HG02763 (cell line): ENCODE measurements around the gene DEFB113.
"Not testable (repeated sequence)": the region's sequence is repeated elsewhere in the genome, so short reads cannot be mapped to it uniquely, and the experiment has no call there.

Experiments
- ATAC-seq: cut with Tn5 transposase; IDR thresholded peaks from one replicate; pipeline ENCODE4 v1.9.1; 2021; ENCODE audit warnings: mild to moderate bottlenecking, moderate library complexity; ENCODE audit not compliant: unreplicated experiment

DEFB113 gene

DNA sequence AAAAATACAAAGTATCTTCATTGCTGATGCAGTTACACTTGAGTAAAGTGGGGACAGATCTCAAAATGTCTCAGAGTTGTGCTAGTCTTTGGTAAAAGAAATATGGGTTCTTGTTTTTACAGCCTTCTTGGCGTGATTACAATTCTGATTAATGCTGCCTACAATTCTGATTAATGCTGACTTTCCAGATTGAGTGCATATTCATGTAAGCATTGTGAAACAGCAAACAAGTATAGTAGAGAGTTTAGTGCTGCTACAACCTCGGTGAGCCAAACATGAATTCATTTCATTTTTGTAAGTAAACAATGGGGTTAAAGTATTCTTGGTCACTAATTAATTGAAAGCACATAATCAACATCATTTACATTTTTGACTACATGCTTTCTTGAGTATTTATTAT is at the start of gene DEFB113:
Gene DEFB113 (minus strand): TSS at position 21 of the 400 bp plus-strand sequence. CDS start 0 bp downstream, at position 21.
- no peak for ATAC-seq

DNA sequence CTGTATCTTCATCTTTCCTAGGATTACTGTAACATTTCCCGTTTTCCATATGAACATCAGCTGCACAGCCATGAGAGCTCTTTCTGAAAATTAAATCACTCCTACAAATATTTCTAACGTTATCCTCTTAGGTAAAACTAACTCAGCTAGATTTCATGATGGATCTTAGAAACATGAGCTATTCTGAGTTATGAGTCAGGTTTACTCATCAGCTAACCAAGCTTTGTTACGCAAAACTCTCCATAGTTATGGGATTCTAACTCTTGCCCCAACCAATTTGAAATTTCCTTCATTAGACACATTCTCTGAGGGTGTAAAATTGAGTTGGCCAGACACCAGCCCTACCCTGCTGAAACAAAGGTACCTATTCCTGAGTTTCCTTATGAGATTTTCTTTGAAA is 38.4 kb upstream of the DEFB113 start:
- ATAC-seq, result no peak

- ATAC-seq, result no peak
These were observed 33.7 kb upstream of the DEFB113 start for GRCh38 chr6:50003139-50003538.

GRCh38 chr6:49995278-49995677 is 25.9 kb upstream of the DEFB113 start:
- no peak for ATAC-seq

GRCh38 chr6:49988900-49989299 is 19.5 kb upstream of the DEFB113 start:
- ATAC-seq, result no peak

- no peak for ATAC-seq
These were observed 18.3 kb upstream of the DEFB113 start for GRCh38 chr6:49987749-49988148.

- no peak for ATAC-seq
These were observed 17.1 kb upstream of the DEFB113 start for GRCh38 chr6:49986551-49986950.

DNA sequence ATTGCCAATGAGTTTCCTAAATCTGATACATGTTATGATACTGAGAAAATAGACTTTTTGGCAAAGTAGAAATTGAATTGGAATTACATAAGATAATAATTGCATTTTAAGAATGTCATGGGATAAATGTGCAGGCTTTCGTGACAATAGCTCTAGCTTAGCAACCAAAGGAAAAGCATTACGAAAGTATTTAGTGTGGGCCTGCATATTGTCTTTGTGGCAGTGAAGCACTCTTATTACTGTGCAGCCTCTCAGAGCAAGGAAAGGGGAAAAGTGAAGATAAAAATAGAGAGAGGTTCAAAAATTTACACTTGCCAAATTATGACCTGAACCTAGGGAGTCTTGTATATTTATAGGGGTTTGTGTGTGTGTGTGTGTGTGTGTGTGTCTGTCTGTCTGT is 12.6 kb upstream of the DEFB113 start:
- ATAC-seq, result no peak

DNA sequence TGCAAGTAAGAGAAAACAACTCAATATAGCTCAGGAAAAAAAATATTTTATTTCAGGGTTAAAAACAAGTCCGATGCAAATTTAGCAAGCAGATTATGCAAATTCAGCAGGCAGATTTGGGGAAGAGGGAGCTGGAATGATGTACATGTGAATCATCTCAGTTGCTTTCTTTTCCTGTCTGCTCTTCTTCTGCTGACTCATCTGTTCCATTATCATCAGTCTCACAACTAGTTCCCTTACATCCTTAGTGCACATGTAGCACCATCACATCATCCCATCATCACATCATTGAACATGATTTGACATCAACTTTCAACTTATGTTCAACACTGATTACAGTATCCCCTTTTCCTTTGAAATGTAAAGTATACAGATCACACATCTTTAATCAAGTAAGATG is 11.5 kb upstream of the DEFB113 start:
- peak; percentile 37 for ATAC-seq

DNA sequence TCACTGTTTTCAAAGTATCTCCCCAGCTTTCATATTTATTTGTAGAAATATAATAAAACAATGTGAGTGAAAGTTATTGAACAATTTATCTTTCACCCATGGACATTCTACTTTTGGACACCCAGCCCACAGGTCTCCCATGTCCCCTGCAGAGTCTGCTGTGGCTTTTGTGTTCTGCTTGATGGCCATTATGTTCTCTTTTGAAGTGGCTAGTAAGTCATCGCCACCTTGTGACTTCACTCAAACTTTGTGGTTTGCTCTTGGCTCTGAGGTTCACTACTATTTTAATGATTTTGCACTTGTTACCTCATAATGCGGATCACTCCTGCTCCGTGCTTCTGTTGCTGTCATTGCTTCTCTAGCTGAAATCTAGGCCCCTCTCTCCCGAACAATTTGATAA is 10.2 kb upstream of the DEFB113 start:
- ATAC-seq, result no peak

GRCh38 chr6:49978332-49979226 is 9.2 kb upstream of the DEFB113 start:
- ATAC-seq, result peak; percentile 53

- no peak for ATAC-seq
These were observed 2.6 kb downstream of the DEFB113 start for GRCh38 chr6:49966823-49967222.

DNA sequence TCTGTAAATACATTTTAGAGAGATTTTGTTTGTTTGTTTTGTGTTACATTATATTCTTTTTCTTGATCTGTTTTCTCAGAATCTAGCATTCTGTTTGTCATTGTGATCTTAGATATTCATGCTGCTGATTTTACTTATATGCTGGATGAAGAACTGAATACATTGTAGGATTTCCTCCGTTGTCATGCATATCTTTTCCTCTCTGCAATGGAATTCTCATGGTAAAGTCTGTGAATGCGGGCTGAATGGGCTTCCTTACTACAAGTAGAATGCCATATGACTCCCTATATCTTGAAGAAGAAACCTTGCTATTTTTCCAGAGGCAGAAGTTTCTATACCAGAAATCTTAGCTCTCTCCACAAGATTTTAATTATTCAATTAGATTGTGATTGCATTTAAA is 3.1 kb downstream of the DEFB113 start:
- ATAC-seq, result no peak

- ATAC-seq, result no peak
These were observed 5.4 kb downstream of the DEFB113 start, which contains the start of gene DEFB114 for GRCh38 chr6:49964064-49964463. DEFB114 (minus strand) TSS chr6:49964164; CDS start chr6:49964105, 59 bp downstream.

- no peak for ATAC-seq
These were observed 11.2 kb downstream of the DEFB113 start for GRCh38 chr6:49958180-49958579.

DNA sequence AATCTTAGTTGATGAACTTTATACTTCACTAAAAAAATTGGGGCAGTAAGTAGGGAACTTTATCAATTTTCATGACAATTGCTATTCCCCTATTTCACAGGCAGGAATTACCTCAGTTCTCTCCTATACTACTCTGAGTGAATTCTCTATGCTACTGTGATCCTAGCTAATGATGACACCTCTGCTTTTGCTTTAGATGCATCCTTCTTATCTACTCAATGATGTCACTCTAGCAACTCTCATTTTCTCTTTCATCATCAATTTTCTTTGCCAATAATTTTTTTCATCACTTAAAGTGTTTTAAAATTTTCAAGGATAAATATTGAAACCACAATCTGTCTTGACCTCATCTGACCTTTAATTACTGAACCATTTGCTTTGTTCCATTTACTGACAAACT is 13.6 kb downstream of the DEFB113 start:
- ATAC-seq, result no peak

DNA sequence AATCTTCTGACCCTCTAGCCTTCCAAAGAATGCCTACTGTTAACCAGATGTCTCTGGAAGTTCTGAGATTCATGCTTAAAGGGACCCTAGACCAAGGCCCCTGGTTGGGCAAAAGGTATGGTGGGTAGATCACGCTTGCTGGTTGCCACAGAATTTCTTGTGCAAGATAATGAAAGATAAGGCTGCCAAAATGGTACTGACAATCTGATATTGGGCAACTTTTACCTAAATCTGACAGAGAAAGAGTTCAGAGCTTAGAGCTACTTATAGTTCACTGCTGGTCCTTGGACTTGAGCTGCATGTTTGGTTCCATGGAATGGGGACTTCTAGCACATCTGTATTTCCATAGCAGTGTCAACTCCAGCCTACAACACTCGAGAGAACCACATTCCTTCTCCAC is 17.5 kb downstream of the DEFB113 start:
- no peak for ATAC-seq

DNA sequence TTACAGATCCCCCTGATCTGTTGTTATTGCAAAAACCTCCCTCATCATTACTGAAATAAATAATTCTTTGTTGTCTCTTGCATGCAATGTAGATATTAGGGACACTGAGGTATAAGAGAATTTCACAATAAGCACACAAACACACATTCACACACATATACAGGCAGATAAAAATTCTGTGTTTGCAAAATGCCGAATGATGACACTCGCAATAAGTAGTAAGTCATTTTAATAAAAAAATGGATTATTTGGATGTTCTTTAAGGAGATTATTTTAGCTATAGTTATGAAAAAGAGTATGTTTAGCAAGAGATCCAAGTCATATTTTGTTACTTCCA is 19.0 kb downstream of the DEFB113 start:
- ATAC-seq, result no peak

GRCh38 chr6:49949062-49949461 is 20.4 kb downstream of the DEFB113 start:
- no peak for ATAC-seq

- no peak for ATAC-seq
These were observed 22.6 kb downstream of the DEFB113 start for GRCh38 chr6:49946835-49947234.

GRCh38 chr6:49944068-49944467 is 25.4 kb downstream of the DEFB113 start:
- not testable (repeated sequence) for ATAC-seq

- no peak for ATAC-seq
These were observed 29.4 kb downstream of the DEFB113 start for GRCh38 chr6:49939993-49940498.

GRCh38 chr6:49937811-49938210 is 31.6 kb downstream of the DEFB113 start:
- no peak for ATAC-seq
